ENCODE results near the gene ARHGAP19. TPM values are rescaled to one million over a fixed set of nuclear protein-coding genes. Genes with fewer than 3 reads are reported as not detected.
"Not testable (repeated sequence)": the region's sequence is repeated elsewhere in the genome, so short reads cannot be mapped to it uniquely, and the experiment has no call there.

Gene ARHGAP19
- total RNA-seq, 1 donor from 2014 or later: 4.8 TPM

DNA sequence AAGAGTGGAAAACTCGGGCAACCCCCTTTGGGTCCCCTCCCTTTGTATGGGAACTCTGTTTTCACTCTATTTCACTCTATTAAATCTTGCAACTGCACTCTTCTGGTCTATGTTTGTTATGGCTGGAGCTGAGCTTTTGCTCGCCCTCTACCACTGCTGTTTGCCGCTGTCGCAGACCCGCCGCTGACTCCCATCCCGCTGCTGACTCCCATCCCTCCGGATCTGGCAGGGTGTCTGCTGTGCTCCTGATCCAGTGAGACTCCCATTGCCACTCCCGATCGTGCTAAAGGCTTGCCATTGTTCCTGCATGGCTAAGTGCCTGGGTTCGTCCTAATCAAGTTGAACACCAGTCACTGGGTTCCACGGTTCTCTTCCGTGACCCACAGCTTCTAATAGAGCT lies 2.4 kb downstream of the ARHGAP19 start:
- not testable (repeated sequence) for DNase-seq (ENCODE audit: low read depth)

DNA sequence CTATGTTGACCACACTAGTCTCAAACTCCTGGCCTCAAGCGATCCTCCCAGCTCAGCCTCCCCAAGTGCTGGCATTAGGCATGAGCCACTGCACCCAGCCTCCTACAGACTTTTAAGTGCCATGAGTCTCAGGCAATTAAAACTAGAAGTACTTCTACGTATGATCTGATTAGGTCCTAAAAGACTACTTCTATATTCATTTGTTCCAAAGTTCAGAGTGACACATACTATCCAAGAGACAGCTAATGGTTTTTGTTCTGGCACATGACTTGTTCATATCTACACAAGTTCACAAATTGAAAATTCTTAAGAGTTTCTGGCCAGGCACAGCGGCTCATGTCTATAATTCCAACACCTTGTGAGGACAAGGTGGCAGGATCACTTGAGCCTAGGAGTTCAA lies 11.7 kb downstream of the ARHGAP19 start:
- DNase-seq (ENCODE audit: low read depth): no peak

DNA sequence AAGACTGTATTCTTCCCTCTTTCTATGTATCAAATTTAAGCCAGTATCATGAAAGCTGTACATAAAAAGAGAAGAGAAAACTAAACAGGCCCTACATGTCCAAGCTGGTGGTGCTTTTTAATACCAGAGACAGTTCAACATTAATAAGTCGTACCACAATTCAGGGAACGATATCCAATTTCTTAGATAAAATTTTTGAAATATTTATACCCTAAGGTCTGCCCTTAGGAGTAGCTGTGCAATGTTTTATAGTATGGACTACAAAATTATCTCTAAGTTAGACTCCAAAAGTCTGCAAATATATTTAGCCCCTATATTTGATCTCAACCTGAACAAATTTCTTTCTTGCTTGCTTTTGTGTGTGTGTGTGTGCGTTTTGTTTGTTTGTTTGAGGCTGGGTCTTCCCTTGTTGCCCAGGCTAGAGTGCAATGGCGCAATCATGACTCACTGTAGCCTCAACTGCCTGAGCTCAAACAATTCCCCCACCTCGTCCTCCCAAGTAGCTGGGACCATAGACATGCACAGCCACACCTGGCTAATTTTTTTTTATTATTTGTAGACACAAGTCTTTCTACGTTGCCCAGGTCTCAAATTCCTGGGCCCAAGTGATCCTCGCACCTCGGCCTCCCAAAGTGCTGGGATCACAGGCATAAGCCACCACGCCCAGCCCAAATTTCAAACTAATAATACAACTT lies 13.2 kb downstream of the ARHGAP19 start:
- peak; percentile 6 for DNase-seq (ENCODE audit: low read depth)

DNA sequence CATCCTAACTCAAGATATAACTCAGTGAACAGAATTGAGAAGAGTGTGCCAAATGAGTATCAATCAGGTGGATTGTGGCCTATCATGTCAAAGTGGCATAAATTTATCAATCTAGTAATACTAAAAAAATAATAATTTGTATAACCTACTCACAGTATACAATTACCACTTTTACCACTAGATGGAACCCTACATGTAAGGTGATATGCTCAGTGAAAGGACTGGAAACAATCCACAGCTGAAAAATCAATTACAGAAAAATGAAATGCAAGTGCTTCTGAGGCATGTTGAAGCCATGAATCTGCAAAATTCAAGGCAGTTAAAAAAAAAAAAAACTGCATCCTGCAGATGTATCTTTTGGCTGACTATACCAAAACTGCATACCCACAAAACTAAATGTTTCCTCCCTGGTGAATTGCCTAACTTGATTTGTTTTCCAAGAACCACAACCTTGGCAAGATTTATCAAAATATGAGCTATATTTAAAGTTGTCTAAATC lies 13.9 kb downstream of the ARHGAP19 start:
- peak; percentile 77 for DNase-seq (ENCODE audit: low read depth)

DNA sequence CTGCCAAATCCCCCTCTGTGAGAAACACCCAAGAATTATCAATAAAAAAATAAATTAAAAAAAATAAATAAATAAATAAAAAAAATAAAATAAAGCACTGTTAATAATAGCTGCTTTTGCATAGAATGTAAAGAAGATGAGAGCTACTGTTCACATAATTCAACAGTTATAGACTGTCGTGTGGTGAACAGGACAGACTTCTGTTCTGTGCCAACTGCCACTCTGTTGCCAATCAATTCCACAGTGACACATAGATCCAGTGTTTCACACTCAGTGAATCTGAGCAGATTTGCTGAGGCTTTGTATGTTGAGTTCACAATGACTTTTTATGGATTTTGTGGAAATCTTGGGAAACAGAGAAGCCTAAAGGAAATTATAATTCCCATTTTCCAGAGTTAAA lies 14.9 kb downstream of the ARHGAP19 start:
- peak; percentile 3 for DNase-seq (ENCODE audit: low read depth)

DNA sequence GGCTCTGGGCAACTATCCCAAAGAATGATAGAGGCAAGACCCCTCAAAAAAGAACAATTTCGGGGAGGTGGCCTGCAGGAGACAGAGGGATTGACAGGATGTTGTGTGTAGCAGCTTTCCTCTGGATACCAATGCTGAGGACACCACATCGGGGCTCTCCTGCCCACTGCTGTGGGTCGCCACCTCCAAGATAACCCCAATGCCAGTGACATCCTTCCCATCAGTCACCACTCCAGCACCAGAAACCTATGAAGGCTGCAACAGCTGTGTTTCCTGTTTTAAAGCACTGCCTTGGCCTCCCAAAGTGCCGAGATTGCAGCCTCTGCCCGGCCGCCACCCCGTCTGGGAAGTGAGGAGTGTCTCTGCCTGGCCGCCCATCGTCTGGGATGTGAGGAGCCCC lies 17.6 kb downstream of the ARHGAP19 start:
- DNase-seq (ENCODE audit: low read depth): peak; percentile 43

DNA sequence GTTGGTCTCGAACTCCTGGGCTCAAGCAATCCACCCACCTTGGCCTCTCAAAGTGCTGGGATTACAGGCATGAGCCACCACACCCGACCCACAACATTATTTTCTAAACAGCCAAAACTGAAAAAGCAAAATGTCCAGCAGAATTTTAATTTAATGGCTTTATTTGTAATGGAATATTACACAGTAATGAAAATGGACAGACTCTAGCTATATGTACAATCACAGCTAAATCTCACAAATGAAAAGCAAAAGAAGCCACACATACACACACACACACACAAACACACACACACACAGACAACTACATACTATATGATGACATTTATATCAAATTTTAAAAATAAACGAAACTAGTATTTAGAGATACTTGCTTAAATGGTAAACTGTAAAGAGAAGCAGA lies 18.7 kb downstream of the ARHGAP19 start:
- no peak for DNase-seq (ENCODE audit: low read depth)

DNA sequence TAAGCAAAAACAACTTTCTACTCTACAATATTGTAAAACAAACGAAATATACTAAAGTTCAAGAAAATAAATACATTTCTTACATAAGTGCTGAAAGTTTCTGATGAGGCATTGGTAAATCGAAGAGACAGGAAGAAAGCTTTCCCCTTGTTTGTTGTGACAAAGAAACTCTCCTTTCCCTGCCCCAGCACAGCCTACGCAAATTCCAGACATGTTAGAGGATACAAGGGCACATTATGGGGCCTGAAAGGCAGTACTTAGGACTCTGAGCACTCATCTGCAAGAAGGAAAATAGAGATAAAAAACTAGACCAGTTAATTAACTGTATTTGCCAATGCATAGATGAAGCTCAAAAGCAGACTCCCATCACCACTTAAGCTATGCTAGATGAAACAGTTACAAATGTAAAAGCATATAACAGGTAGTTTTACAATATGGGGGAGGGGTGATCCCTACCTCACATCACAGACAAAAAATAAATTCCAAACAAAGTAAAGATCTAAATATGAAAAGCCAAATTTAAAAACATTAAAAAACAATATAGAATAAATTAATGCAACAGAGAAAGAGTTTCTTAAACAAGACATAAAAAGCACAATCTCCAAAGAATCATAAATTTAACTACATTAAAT lies 21.8 kb downstream of the ARHGAP19 start:
- DNase-seq (ENCODE audit: low read depth): peak; percentile 4

DNA sequence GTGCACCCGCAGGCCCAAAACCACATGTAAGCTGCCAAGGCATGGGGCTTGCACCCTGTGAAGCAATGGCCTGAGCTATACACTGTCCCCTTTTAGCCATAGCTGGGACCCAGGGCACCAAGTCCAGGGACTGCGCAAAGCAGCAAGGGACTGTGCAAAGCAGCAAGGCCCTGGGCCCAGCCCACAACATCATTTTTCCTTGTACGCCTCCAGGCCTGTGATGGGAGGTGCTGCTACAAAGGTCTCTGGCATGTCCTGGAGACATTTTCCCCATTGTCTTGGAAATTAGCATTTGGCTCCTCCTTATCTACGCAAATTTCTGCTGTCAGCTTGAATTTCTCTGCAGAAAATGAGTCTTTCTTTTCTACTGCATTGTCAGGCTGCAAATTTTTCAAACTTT lies 24.8 kb downstream of the ARHGAP19 start:
- DNase-seq (ENCODE audit: low read depth): no peak

DNA sequence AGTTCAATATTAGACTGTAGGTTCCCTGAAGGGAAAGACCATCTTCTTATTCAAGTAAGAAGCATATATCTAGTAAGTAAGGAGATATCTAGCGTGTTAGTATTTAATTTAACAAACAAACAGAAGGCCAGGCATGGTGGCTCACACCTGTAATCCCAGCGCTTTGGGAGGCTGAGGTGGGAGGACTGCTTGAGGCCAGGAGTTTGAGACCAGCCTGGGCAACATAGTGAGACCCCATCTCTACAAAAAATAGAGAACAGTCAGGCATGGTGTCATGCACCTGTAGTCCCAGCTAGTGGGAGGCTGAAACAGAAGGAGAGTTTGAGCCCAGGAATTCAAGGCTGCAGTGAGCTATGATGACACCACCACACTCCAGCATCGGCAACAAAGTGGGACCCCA lies 27.3 kb downstream of the ARHGAP19 start:
- not testable (repeated sequence) for DNase-seq (ENCODE audit: low read depth)

DNA sequence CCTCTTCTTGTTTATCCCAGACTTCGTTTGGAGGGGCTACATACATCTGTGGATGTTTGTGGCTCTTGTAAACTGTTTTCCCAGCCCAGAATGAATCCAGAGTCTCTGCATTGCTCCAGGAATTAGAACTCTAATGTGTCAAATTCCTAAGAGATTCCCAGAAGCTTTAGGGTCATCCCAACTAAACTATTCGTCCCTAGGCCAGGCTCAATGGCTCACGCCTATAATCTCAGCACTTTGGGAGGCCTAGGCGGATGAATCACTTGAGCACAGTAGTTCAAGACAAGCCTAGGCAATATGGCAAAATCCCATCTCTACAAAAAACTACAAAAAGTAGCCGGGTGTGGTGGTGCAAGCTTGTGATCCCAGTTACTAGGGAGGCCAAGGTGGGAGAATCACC lies 28.5 kb downstream of the ARHGAP19 start:
- no peak for DNase-seq (ENCODE audit: low read depth)

DNA sequence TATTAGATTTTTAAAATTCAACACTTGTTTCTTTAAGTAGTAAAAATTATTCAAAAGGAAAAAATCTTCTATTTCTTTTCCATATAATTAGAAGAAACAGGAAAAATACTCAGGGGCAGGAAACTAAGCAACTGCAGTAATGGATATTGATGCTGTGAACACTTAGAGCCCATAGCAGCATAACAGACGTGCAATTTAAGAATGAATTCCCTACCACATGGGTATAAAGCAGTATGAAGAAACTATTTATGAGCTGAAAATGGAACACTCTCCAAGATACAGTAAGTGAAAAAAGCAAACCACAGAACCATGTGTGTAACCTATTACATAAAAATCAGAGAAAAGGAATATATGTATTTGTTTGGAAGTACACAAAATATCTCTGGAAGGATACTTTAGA lies 30.8 kb downstream of the ARHGAP19 start:
- no peak for DNase-seq (ENCODE audit: low read depth)

DNA sequence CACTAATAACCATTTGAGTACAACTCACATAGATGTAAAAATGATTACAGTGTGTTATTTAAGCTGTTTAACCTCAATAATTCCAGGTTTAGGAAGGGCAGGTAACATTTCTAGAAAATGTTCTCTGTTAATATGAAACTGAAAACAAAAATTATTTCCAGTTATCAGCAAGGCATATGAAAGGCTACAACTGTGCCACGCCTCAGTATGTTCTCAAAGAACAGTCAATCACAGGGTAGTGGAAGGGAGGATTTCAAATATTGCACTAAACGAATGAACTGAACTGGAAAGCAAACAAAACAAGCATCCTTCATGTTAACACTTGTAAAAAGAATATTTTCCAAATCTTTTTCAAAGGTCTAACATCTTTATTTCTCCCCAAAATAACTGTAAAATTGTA lies 31.3 kb downstream of the ARHGAP19 start:
- no peak for DNase-seq (ENCODE audit: low read depth)

DNA sequence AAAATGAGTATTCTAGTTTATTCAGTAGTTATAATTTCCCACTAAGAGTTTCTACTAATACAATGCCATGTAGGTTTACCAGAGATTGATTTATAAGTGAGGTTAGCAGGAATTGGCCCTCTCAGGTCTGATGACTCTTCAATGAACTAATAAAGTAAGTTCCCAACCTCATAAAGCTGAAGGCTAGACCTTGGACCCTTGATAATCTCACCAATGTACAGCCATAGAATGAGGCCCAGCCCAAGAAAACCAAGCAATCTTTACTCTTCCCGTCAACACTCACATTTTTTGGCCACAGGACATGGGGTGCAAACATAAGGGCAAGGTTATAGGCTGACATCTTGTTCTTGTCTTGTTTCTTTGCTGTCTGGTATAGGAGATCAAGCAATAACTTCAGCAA lies 33.3 kb downstream of the ARHGAP19 start:
- no peak for DNase-seq (ENCODE audit: low read depth)

DNA sequence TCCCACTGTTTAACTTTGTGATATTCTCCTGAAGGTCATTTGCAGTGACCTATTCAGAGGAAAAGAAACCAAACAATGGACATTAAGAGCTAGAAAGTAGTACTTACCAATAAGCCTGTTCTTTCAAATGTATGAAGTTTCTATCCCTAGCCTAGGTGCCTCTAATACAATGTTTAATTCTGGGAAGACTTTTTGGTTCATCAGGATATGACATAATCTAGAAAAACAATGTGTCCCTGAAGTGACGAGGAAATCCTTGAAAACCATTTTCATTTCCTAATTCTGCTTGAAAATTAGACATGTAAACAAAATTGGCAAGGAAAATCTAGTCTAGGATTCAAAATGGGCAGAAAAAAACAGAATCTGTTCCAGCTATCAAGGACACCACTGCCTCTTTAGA lies 36.1 kb downstream of the ARHGAP19 start:
- no peak for DNase-seq (ENCODE audit: low read depth)

DNA sequence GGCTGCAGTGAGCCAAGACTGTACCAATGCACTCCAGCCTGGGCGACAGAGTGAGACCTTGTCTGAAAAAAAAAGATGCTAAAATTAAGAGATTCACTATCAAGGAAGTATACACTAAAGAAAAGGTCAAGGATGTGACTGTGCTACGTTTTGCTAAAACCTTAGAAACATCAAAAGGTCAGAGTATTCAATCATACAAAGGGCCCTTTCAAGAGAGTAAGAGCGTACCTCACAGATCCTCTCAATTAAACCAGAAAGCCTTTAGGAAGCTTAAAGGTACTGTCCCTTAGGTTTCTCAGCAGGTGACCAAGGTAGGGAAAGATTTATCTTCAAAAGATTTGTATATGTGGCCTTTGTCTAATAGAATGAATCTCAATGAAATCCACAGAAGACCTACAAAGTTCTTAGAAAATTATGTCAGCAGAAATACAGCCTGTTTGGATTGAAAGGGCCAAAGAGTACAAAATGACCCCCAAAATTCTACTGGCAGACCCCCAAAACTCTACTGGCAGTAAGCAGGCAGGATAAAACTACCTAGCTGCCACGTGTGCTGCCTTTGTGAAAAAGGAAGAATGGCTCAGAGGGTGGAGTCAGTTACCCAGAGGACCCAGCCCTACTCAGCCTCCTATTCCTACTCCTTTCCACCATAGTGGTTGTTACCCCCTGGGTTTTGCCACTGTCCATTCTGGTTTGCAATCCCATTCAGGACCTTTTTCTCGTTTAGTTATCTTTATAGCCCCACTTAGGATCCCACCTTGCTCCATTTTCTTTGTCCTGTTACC lies 36.7 kb downstream of the ARHGAP19 start:
- no peak for DNase-seq (ENCODE audit: low read depth)

DNA sequence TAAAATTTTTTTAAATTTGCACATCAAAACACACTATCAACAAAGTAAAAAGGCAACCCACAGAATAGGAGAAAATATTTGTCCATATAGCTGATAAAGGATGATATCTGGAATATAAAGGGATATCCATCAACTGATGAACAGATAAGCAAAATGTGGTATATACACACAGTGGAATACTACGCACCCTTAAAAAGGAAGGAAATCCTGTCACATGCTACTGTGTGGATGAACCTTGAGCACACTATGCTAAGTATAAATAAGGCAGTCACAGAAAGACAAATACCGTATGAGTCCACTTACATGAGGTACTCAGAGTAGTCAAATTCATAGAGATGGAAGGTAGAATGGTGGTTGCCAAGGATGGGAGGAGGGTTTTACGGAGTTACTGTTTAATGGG lies 37.7 kb downstream of the ARHGAP19 start:
- no peak for DNase-seq (ENCODE audit: low read depth)

DNA sequence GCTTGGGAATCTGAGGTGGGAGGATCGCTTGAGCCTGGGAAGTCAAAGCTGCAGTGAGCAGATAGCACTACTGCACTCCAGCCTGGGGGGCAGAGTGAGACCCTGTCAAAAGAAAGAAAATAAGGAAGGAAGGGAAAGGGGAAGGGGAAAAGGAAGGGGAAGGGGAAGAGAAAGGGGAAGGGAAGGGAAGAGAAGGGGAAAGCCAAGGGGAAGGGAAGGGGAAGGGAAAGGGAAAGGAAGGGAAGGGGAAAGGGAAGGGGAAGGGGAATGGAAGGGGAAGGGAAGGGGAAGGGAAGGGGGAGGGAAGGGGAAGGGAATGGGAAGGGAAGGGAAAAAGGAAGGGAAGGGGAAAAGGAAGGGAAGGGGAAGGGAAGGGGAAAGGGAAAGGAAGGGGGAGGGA lies 41.5 kb downstream of the ARHGAP19 start:
- DNase-seq (ENCODE audit: low read depth): no peak

DNA sequence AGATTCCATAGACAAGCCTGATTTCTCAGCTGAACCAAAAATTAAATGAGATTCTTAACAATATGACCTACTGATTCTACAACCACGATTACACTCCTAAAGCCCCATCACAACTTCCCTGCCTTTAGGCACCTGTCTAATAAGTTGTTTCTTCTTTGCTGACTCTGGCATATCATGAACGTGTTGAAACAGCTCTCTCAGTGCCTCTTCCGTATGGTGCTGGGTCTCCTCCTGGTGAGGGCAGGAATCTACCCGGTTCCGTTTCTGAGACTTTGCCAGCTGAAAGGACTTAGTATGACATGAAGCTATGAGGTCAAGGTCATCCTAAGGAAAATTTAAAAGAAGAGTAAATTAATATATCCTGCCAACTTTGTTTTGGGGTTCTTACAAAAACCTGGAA lies 48.6 kb downstream of the ARHGAP19 start:
- no peak for DNase-seq (ENCODE audit: low read depth)

DNA sequence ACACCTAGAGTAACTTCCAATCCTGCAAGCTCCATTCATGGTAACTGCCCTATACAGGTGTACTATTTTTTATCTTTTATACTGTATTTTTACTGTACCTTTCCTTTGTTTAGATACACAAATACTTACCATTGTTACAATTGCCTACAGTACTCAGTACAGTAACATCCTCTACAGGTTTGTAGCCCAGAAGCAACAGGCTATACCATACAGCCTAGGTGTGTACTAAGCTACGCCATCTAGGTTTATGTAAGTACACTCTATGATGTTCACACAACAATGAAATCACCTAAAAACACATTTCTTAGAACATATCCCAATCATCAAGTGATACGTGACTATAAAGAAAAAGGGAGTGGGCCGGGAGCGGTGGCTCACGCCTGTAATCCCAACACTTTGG lies 53.6 kb downstream of the ARHGAP19 start:
- no peak for DNase-seq (ENCODE audit: low read depth)

DNA sequence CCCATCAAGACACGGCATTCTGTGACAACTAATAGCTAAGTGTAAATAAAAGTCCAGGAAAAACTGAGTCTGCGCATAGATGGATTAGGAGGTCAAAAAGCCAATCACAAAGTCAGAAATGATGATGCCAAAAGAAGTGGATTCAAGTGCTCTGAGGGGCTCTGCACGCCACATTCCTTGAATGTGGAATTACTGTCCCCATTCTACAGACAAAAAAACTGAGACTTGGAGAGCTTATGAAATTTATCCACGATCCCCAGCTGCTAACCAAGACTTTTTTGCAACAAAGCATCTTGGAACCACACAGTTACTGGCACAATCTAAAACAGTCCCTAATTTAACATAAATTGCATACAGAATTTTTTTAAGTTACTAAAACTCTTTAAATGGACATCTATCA lies 57.1 kb downstream of the ARHGAP19 start:
- DNase-seq (ENCODE audit: low read depth): no peak

DNA sequence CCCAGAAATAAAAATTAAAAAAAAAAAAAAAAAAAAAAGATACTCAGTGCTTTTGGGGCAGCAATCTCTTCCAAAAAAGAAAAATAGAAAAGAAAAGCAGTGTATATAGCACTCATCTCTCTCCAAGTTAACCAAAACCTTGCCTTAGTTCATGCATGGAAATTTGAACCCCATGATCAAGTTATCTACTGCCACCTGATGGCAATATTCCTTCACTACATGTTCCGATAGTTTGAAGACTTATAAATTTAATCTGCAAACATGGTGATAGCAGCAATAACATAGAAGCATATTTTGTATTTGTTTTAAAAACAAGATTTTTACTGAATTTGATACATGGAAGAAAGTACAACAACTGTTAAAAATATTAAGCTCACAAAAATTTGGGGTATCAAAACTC lies 58.0 kb downstream of the ARHGAP19 start:
- DNase-seq (ENCODE audit: low read depth): peak; percentile 44

Measured in myocyte (in vitro differentiated cells).